HepG2 (cell line): ENCODE measurements around the gene CCDC142. TPM values are rescaled to one million over a fixed set of nuclear protein-coding genes. Genes with fewer than 3 reads are reported as not detected.

Experiments used
- AHR ChIP-seq: IDR thresholded peaks from 2 replicates; pipeline ENCODE4 v1.6.1; 2018; ENCODE audit warnings: missing genetic modification reagents, missing compliant biosample characterization
- ATF1 ChIP-seq: IDR thresholded peaks from 2 replicates; pipeline ENCODE4 v1.6.1; 2016; ENCODE audit warnings: mild to moderate bottlenecking, control low read depth
- CAMTA2 ChIP-seq: sonication (generic); formaldehyde crosslinking; IDR thresholded peaks from 2 replicates; pipeline ENCODE4 v1.4.0; 2020; ENCODE audit warnings: mild to moderate bottlenecking, missing genetic modification reagents, borderline replicate concordance
- CEBPG ChIP-seq: IDR thresholded peaks from 2 replicates; pipeline ENCODE4 v1.6.1; 2016
- CTCF ChIP-seq: sonication (generic); formaldehyde crosslinking; IDR thresholded peaks from 2 replicates; pipeline ENCODE4 v1.5.0; 2020; ENCODE audit warnings: mild to moderate bottlenecking, missing genetic modification reagents, moderate library complexity
- FOXA1 ChIP-seq, 2 experiments: fragments of 450-650 bp in 1 of 2; sonication (generic) in 1 of 2; formaldehyde crosslinking in 1 of 2; IDR thresholded peaks; 2 replicates each; pipeline versions ENCODE4 v1.4.0 to v1.6.1; 2016 to 2020; ENCODE audit warnings: missing genetic modification reagents in 1 of 2
- KDM2A ChIP-seq: sonication (generic); formaldehyde crosslinking; IDR thresholded peaks from 2 replicates; pipeline ENCODE4 v1.4.0; 2020; ENCODE audit warnings: low read depth, missing genetic modification reagents, borderline replicate concordance
- KLF15 ChIP-seq: sonication (generic); formaldehyde crosslinking; IDR thresholded peaks from 2 replicates; pipeline ENCODE4 v1.8.1; 2023; ENCODE audit warnings: borderline replicate concordance, mild to moderate bottlenecking, inconsistent platforms, missing genetic modification reagents, mixed read lengths
- MAZ ChIP-seq, 2 experiments: sonication (generic) in 1 of 2; formaldehyde crosslinking in 1 of 2; IDR thresholded peaks; 2 replicates each; pipeline versions ENCODE4 v1.5.0 to v1.6.1; 2012 to 2020; ENCODE audit warnings: low read depth in 2 of 2, mild to moderate bottlenecking in 2 of 2, borderline replicate concordance in 1 of 2, improper control_type of control experiment in 1 of 2, low read length in 1 of 2, missing genetic modification reagents in 1 of 2, moderate library complexity in 1 of 2
- MLXIP ChIP-seq: sonication (generic); formaldehyde crosslinking; IDR thresholded peaks from 2 replicates; pipeline ENCODE4 v1.9.0; 2021; ENCODE audit warnings: missing genetic modification reagents, borderline replicate concordance
- NFRKB ChIP-seq: fragments of 450-650 bp; IDR thresholded peaks from 2 replicates; pipeline ENCODE4 v1.6.1; 2017
- NFYB ChIP-seq: sonication (generic); formaldehyde crosslinking; IDR thresholded peaks from 2 replicates; pipeline ENCODE4 v1.4.0; 2020; ENCODE audit warnings: missing genetic modification reagents
- SALL1 ChIP-seq: sonication (generic); formaldehyde crosslinking; IDR thresholded peaks from 2 replicates; pipeline ENCODE4 v1.8.0; 2022; ENCODE audit warnings: mild to moderate bottlenecking, missing genetic modification reagents
- SIN3B ChIP-seq: fragments of 150-350 bp; IDR thresholded peaks from 2 replicates; pipeline ENCODE4 v1.6.1; 2014; ENCODE audit warnings: low read length
- SMC3 ChIP-seq: IDR thresholded peaks from 2 replicates; pipeline ENCODE4 v1.6.1; 2011; ENCODE audit warnings: low read length, improper control_type of control experiment
- SRSF9 ChIP-seq: fragments of 200-400 bp; formaldehyde crosslinking; IDR thresholded peaks from 2 replicates; pipeline ENCODE4 v1.6.1; 2018; ENCODE audit warnings: borderline replicate concordance, mild to moderate bottlenecking, low read depth, low read length; ENCODE audit not compliant: insufficient read depth, poor library complexity, severe bottlenecking
- YY1 ChIP-seq: IDR thresholded peaks from 2 replicates; pipeline ENCODE4 v1.6.1; 2011; ENCODE audit warnings: low read length, low read depth, moderate library complexity, mild to moderate bottlenecking; ENCODE audit not compliant: insufficient read depth, insufficient replicate concordance
- ZNF292 ChIP-seq: sonication (generic); formaldehyde crosslinking; IDR thresholded peaks from 2 replicates; pipeline ENCODE4 v1.8.1; 2022; ENCODE audit warnings: mild to moderate bottlenecking, low read depth, missing genetic modification reagents, borderline replicate concordance
- ZNF44 ChIP-seq: sonication (generic); formaldehyde crosslinking; IDR thresholded peaks from 2 replicates; pipeline ENCODE4 v1.5.1; 2020; ENCODE audit warnings: mild to moderate bottlenecking, missing genetic modification reagents
- ZNF607 ChIP-seq: sonication (generic); formaldehyde crosslinking; IDR thresholded peaks from 2 replicates; pipeline ENCODE4 v1.5.1; 2020; ENCODE audit warnings: missing genetic modification reagents, mild to moderate bottlenecking, borderline replicate concordance
- ZNF619 ChIP-seq: sonication (generic); formaldehyde crosslinking; IDR thresholded peaks from 2 replicates; pipeline ENCODE4 v1.4.0; 2020; ENCODE audit warnings: mild to moderate bottlenecking, missing genetic modification reagents
- ZNF746 ChIP-seq: sonication (generic); formaldehyde crosslinking; IDR thresholded peaks from 2 replicates; pipeline ENCODE4 v1.8.0; 2022; ENCODE audit warnings: mild to moderate bottlenecking, missing genetic modification reagents
- ZNF83 ChIP-seq: sonication (generic); formaldehyde crosslinking; IDR thresholded peaks from 2 replicates; pipeline ENCODE4 v1.4.0; 2020; ENCODE audit warnings: missing genetic modification reagents, mild to moderate bottlenecking, borderline replicate concordance
- polyA plus RNA-seq, 8 experiments: library from polyadenylated mRNA; depleted of rRNA in 3 of 8; stranded (reverse) in 7 of 8; unstranded in 1 of 8; fragments of >200 nt; fragmentation: Illumina TruSeq in 4 of 8; extraction: Trizol in 4 of 8; gene quantifications; 2 replicates each; pipeline versions ENCODE4 v1.2.1 to v1.2.3, GENCODE V29; 2011 to 2016; ENCODE audit warnings: low read depth in 4 of 8, missing spikeins in 1 of 8, mixed read lengths in 1 of 8; ENCODE audit not compliant: insufficient read depth in 1 of 8
- total RNA-seq, 5 experiments: library from RNA; depleted of rRNA; stranded (reverse); fragments of >200 nt; fragmentation: Illumina TruSeq; extraction: Trizol; gene quantifications; 2 replicates each; pipeline ENCODE4 v1.2.3, GENCODE V29; 2016; ENCODE audit warnings: low read depth in 1 of 5

CCDC142 gene
- total and polyA plus RNA-seq, 2 of the 13 experiments (the other 11 are each of a cell fraction or from before 2014, with no cell fraction given) = 14.7 to 30.4 TPM

- TF ChIP-seq KDM2A (peak; percentile 20; the same call in 1 of the 2 replicates), ZNF292 (no peak), CAMTA2 (CRISPR knock-in tag) (0 out of 2 replicates have a peak, but pooled peaks have one; percentile 58), ZNF83 (CRISPR knock-in tag) (0 out of 2 replicates have a peak, but pooled peaks have one; percentile 41), ZNF44 (0 out of 2 replicates have a peak, but pooled peaks have one; percentile 31), KLF15 (CRISPR knock-in tag) (peak; percentile 72), NFYB (no peak), ATF1 (CRISPR knock-in tag) (no peak), CEBPG (CRISPR knock-in tag) (0 out of 2 replicates have a peak, but pooled peaks have one; percentile 9), ZNF746 (CRISPR knock-in tag) (no peak), SIN3B (no peak), MAZ (IDR thresholded peaks at IDR 0.05; ENCODE audit: borderline replicate concordance, low read depth, low read length) (no peak), MAZ (CRISPR knock-in tag; IDR thresholded peaks at IDR 0.05; ENCODE audit: low read depth) (no peak), MLXIP (CRISPR knock-in tag) (no peak), ZNF619 (CRISPR knock-in tag) (no peak), SMC3 (peak; percentile 15; the same call in 1 of the 2 replicates), CTCF (CRISPR knock-in tag) (peak; percentile 64), AHR (CRISPR knock-in tag) (no peak), ZNF607 (0 out of 2 replicates have a peak, but pooled peaks have one; percentile 41), SRSF9 (no peak), FOXA1 (IDR thresholded peaks at IDR 0.05) (no peak), FOXA1 (CRISPR knock-in tag; IDR thresholded peaks at IDR 0.05) (peak; percentile 71), SALL1 (CRISPR knock-in tag) (no peak), NFRKB (no peak), YY1 (peak; percentile 30)
These were observed 21.4 kb downstream of the CCDC142 start (continued) for GRCh38 chr2:74461187-74462053.
